Adipose tissue (tissue), 3 donors: ENCODE data around the gene THY1. TPM values are rescaled to one million over a fixed set of nuclear protein-coding genes. Genes with fewer than 3 reads are reported as not detected.

Source experiments
- polyA plus RNA-seq, 3 donors: library from polyadenylated mRNA; stranded (reverse); fragments of 200-250 nt; gene quantifications; one replicate each; pipeline ENCODE4 v1.2.3, GENCODE V29; 2013
- donor health status: healthy with polysubstance abuse.
- donor health status: Bipolar disorder and iron deficiency.
- donor health status: healthy.

The THY1 gene
- polyA plus RNA-seq, 3 donors: 6.5 to 90.1 (median 46.9) TPM

Other genes with a start within 250 kb of the THY1 start
- under 1 TPM; 0.17 to 0.27 (median 0.22) TPM for gene NHERF4, start 237.7 kb downstream of the THY1 start, polyA plus RNA-seq
- 1 to 10 TPM; 1.7 to 7.3 (median 5.8) TPM for gene CBL, start 216.8 kb downstream of the THY1 start, polyA plus RNA-seq
- 100 to 1,000 TPM in 2 of 3 donors, 10 to 100 TPM in 1; 45.3 to 517 (median 120) TPM for gene MCAM, start 106.0 kb downstream of the THY1 start, polyA plus RNA-seq
- 10 to 100 TPM in 2 of 3 donors, 1 to 10 TPM in 1; 8.8 to 16.3 (median 11.1) TPM for gene RNF26, start 88.6 kb downstream of the THY1 start, polyA plus RNA-seq
- 10 to 100 TPM; 13.1 to 45.3 (median 26.5) TPM for gene C1QTNF5, start 82.3 kb downstream of the THY1 start, polyA plus RNA-seq
- under 1 TPM in 2 of 3 donors, not detected in 1; 0.03 to 0.11 TPM for gene MFRP, start 76.5 kb downstream of the THY1 start, polyA plus RNA-seq
- 1 to 10 TPM; 1.6 to 8.8 (median 3.0) TPM for gene USP2, start 41.5 kb downstream of the THY1 start, polyA plus RNA-seq